Ovary (tissue), 9 donors: ENCODE results near the gene COL23A1. TPM values are rescaled to one million over a fixed set of nuclear protein-coding genes. Genes with fewer than 3 reads are reported as not detected.
"Not testable (repeated sequence)": the region's sequence is repeated elsewhere in the genome, so short reads cannot be mapped to it uniquely, and the experiment has no call there.

Source experiments
- DNase-seq, 5 donors: peaks; one replicate each; pipeline ENCODE4 v3.0.0-alpha.2; 2019 to 2020
- H3K27ac ChIP-seq, 2 donors: fragments of 200-600 bp; one replicate each; pipeline versions ENCODE4 v1.5.1 to v1.8.0; 2019 to 2022
- H3K27me3 ChIP-seq: fragments of 200-600 bp; one replicate; pipeline ENCODE4 v1.8.0; 2022
- H3K36me3 ChIP-seq: fragments of 200-600 bp; sonication (generic); one replicate; pipeline ENCODE4 v1.5.1; 2019
- H3K4me1 ChIP-seq: one replicate; pipeline ENCODE4 v1.8.1; 2013; ENCODE audit warnings: mild to moderate bottlenecking, moderate library complexity; ENCODE audit not compliant: insufficient read depth
- H3K4me3 ChIP-seq: fragments of 200-600 bp; sonication (generic); one replicate; pipeline ENCODE4 v1.5.1; 2017
- H3K9me3 ChIP-seq, 2 donors: fragments of 200-600 bp in 1 of 2; sonication (generic) in 1 of 2; one replicate each; pipeline versions ENCODE4 v1.5.1 to v1.8.1; 2013 to 2019; ENCODE audit warnings: mild to moderate bottlenecking in 1 of 2, moderate library complexity in 1 of 2
- CTCF ChIP-seq, 3 donors: fragments of 450-650 bp in 2 of 3; fragments of 200-600 bp in 1 of 3; IDR thresholded peaks; one replicate each; pipeline versions ENCODE4 v1.5.1 to v1.8.0; 2016 to 2022; ENCODE audit warnings: antibody characterized with exemption in 3 of 3, mild to moderate bottlenecking in 1 of 3
- EP300 ChIP-seq: sonication (generic); formaldehyde crosslinking; IDR thresholded peaks from one replicate; pipeline ENCODE4 v1.6.1; 2017; ENCODE audit warnings: antibody characterized with exemption
- POLR2A ChIP-seq: fragments of 450-650 bp; IDR thresholded peaks from one replicate; pipeline ENCODE4 v1.6.1; 2017; ENCODE audit warnings: antibody characterized with exemption, mild to moderate bottlenecking, moderate library complexity
- WGBS, 3 donors: extraction: QIAGEN DNeasy Blood & Tissue Kit in 1 of 3; methylation state at CpG; one replicate each; pipeline versions ENCODE4 v1.1.5 to v1.1.7; 2013 to 2017; 5-methylcytosine and 5-hydroxymethylcytosine counted together
- intact Hi-C, 4 donors: fragments of 100-400 bp; cut with DNase I; formaldehyde crosslinking; loops; one replicate each; pipeline versions ENCODE4 v1.11.0 to v1.15.1; 2022 to 2023
- polyA plus RNA-seq, 2 donors: library from polyadenylated mRNA; stranded (reverse); fragments of 200-250 nt in 1 of 2; fragments of 350-450 nt in 1 of 2; fragmentation: Illumina TruSeq in 1 of 2; extraction: RNeasy Lipid Tissue Mini Kit (QIAGEN cat#74804) in 1 of 2; gene quantifications; one replicate each; pipeline ENCODE4 v1.2.3, GENCODE V29; 2013 to 2014
- total RNA-seq, 7 donors: library from RNA; depleted of rRNA in 2 of 7; stranded (reverse); fragments of >200 nt in 2 of 7; fragmentation: NEBNext Ultra II Directional in 3 of 7; extraction: Animal tissue kit (Norgen Biotek cat#: 25700) in 3 of 7; gene quantifications; one replicate each; pipeline versions ENCODE4 v1.1.0 to v1.2.4, GENCODE V29; 2016 to 2023
- donor health status: DM: no; HTN: no; CAD: no; lungs with moderate emphysema.
- donor health status: DM: no; HTN: no; CAD: no.
- donor health status: Bipolar disorder and iron deficiency.
- donor health status: DM: yes; HTN: yes; CAD: no.
- donor health status: DM: no; HTN: no; CAD: no.
- donor health status: DM: yes; HTN: yes; CAD: no.

Gene COL23A1
- total and polyA plus RNA-seq, 9 donors: 0.13 to 0.92 (median 0.39) TPM; not detected in 1

- no peak for DNase-seq
- intact Hi-C loops: no loop called here
- Histone ChIP-seq H3K4me1 (no peaks in the 10 kb centered on the region), H3K9me3 (no peaks in the 10 kb centered on the region), H3K4me3 (no peak overlapping the region), H3K27ac (no peak overlapping the region), H3K36me3 (no peaks in the 10 kb centered on the region), H3K27me3 (no peaks in the 10 kb centered on the region)
- WGBS, 3 donors: 68 to 75% (median 69%) methylated on average over 12 of the region's 12 CpGs
- TF ChIP-seq CTCF (IDR thresholded peaks at IDR 0.05): no peak
- no peak for TF ChIP-seq EP300
- TF ChIP-seq POLR2A: no peak
Observed at GRCh38 chr5:178199581-178200434, 390.4 kb downstream of the COL23A1 start.

GRCh38 chr5:178198706-178199105 is 391.5 kb downstream of the COL23A1 start:
- intact Hi-C loops: no loop called here
- Histone ChIP-seq H3K9me3 (no peaks in the 10 kb centered on the region), H3K4me1 (no peaks in the 10 kb centered on the region), H3K27me3 (no peaks in the 10 kb centered on the region), H3K4me3 (no peak overlapping the region), H3K36me3 (no peaks in the 10 kb centered on the region), H3K27ac (no peak overlapping the region)
- no peak for TF ChIP-seq POLR2A
- no peak for TF ChIP-seq EP300
- no peak for TF ChIP-seq CTCF (IDR thresholded peaks at IDR 0.05)
- DNase-seq: no peak
- 85 to 88% (median 85%) methylated on average over 11 of the region's 11 CpGs for WGBS, 3 donors

GRCh38 chr5:178198151-178198550 is 392.0 kb downstream of the COL23A1 start:
- H3K27me3 ChIP-seq, H3K4me3 ChIP-seq, intact Hi-C loops, H3K36me3 ChIP-seq, H3K9me3 ChIP-seq, H3K27ac ChIP-seq, H3K4me1 ChIP-seq, DNase-seq: not testable (repeated sequence)
- WGBS, 3 donors: 77 to 93% (median 85%) methylated on average over 10 to 11 of the region's 11 CpGs

- intact Hi-C loops: no loop called here
Observed at GRCh38 chr5:178196986-178197385, 393.2 kb downstream of the COL23A1 start.

GRCh38 chr5:178196281-178196812 is 393.8 kb downstream of the COL23A1 start:
- H3K27ac ChIP-seq: no peak overlapping the region
- no peaks in the 10 kb centered on the region for H3K36me3 ChIP-seq
- H3K4me3 ChIP-seq: no peak overlapping the region
- TF ChIP-seq CTCF (IDR thresholded peaks at IDR 0.05): no peak
- no peaks in the 10 kb centered on the region for H3K9me3 ChIP-seq
- no peak for DNase-seq
- no peaks in the 10 kb centered on the region for H3K4me1 ChIP-seq
- intact Hi-C loops: no loop called here
- H3K27me3 ChIP-seq: no peaks in the 10 kb centered on the region
- 67 to 75% (median 69%) methylated on average over 7 of the region's 7 CpGs for WGBS, 3 donors

More at GRCh38 chr5:178196986-178197385, 393.2 kb downstream of the COL23A1 start:
- Histone ChIP-seq H3K36me3 (no peaks in the 10 kb centered on the region), H3K27me3 (no peaks in the 10 kb centered on the region), H3K4me1 (no peaks in the 10 kb centered on the region), H3K9me3 (no peaks in the 10 kb centered on the region), H3K27ac (no peak overlapping the region), H3K4me3 (no peak overlapping the region)
- WGBS, 3 donors: 78 to 82% (median 79%) methylated on average over 8 of the region's 8 CpGs
- DNase-seq: no peak
- no peak for TF ChIP-seq POLR2A
